ENCODE measurements around the gene REX1BD.

REX1BD gene

DNA sequence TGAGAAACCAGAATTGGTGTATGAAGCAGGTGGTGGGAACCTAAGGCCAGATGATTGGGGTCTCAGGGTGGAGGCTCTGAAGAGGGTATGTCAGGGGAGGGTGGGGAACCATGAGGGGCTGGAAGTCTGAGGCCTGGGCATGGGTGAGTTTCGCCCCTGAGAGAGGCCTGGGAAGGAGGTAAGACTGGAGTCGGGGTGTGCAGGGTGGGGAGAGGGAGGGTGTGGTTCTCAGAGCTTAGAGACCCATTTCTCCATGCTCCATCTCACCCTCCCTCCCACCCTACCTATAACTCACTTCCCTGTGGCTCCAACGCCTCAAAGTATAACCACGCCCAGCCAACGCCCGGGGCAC lies 47.2 kb downstream of the REX1BD start:
- no peak overlapping the region for H3K4me3 ChIP-seq (ENCODE audit: low read depth, low read length)
- DNase-seq (ENCODE audit: low read depth): no peak
- TF ChIP-seq, protein P1, sequence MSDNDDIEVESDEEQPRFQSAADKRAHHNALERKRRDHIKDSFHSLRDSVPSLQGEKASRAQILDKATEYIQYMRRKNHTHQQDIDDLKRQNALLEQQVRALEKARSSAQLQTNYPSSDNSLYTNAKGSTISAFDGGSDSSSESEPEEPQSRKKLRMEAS (IDR thresholded peaks at IDR 0.05; ENCODE audit: low read depth, low read length): no peak
- no peak for TF ChIP-seq POLR2A (IDR thresholded peaks at IDR 0.05; ENCODE audit: extremely low read depth, insufficient read length)
- no peak for TF ChIP-seq MYC (IDR thresholded peaks at IDR 0.05; ENCODE audit: low read depth, low read length)
- TF ChIP-seq, protein P2, sequence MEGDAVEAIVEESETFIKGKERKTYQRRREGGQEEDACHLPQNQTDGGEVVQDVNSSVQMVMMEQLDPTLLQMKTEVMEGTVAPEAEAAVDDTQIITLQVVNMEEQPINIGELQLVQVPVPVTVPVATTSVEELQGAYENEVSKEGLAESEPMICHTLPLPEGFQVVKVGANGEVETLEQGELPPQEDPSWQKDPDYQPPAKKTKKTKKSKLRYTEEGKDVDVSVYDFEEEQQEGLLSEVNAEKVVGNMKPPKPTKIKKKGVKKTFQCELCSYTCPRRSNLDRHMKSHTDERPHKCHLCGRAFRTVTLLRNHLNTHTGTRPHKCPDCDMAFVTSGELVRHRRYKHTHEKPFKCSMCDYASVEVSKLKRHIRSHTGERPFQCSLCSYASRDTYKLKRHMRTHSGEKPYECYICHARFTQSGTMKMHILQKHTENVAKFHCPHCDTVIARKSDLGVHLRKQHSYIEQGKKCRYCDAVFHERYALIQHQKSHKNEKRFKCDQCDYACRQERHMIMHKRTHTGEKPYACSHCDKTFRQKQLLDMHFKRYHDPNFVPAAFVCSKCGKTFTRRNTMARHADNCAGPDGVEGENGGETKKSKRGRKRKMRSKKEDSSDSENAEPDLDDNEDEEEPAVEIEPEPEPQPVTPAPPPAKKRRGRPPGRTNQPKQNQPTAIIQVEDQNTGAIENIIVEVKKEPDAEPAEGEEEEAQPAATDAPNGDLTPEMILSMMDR (IDR thresholded peaks at IDR 0.05; ENCODE audit: low read depth, low read length): no peak

DNA sequence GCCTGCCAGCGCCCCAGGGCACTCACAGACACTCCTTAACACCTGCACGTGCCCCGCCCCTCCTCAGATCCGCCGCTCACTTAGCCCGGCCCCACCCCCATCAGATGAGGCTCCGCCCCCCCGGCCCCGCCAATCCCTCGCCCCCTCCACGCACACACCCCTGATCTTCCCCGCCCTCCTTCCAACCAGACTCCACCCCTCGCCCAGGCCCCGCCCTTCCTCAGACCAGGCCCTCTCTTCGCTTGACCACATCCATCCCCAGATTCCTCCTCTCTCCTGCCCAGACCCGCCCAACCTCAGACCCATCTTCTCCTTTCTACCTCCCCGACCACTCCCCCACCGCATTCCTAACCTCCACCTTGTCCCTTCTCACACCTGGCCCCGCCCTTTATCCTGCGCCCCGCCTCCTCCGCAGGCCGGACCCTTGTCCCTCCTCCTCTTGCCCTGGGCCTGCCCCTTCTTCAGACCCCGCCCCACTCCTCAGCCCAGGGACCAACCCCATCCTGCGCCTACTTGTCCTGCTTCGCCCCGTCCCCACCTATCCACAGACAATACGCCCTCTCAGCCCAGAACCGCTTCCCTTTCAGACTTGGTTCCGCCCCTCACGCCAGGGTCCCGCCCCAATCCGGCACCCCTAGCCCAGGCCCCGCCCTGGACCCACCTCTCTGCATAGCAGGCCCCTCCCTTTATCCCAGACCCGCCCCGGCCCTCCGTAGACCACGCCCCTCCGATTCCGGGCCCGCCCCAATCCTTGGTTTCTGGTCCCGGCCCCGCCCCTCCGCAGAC lies 47.8 kb downstream of the REX1BD start:
- DNase-seq (ENCODE audit: low read depth): peak; percentile 96
- peak overlapping the region; percentile 49 for H3K4me3 ChIP-seq (ENCODE audit: low read depth, low read length)
- no peak for TF ChIP-seq MYC (IDR thresholded peaks at IDR 0.05; ENCODE audit: low read depth, low read length)
- TF ChIP-seq, protein P1 (IDR thresholded peaks at IDR 0.05; ENCODE audit: low read depth, low read length): peak; percentile 54
- TF ChIP-seq, protein P2 (IDR thresholded peaks at IDR 0.05; ENCODE audit: low read depth, low read length): no peak

DNA sequence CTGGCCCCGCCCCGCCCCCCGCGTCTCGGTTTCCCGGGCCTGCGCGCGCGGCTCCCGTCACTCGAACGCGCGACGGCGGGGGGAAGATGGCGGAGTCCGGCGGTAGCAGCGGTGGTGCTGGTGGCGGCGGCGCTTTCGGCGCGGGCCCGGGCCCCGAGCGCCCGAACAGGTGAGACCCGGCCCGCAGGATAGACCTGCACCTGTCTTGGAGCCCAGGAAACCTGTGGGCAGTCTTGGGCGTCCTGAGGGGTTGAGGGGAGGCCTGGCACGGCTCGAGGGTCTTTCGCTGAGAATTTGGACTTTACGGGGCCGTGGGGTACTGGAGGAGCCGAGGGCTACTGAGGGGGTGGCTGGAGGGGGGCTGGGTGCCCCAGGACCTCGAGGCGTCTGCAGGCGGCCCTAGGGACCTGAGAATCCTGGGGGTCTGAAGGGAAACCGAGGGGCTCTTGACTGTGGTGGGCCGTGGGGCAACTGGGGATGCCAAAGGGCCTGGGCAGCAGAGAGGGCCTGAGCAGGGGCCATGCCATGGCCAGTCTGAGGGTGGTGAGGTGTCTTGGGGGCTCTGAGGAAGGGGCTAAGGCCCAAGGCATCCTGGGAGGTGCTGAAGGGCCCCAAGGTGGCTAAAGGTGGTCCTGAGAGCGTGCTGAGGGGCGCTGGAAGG lies 48.5 kb downstream of the REX1BD start, which contains the start of gene KLHL26:
Gene KLHL26 (plus strand): TSS at position 60 of the 661 bp plus-strand sequence. CDS start 27 bp downstream, at position 87.
- TF ChIP-seq POLR2A (IDR thresholded peaks at IDR 0.05; ENCODE audit: extremely low read depth, insufficient read length): peak; percentile 63
- TF ChIP-seq MYC (IDR thresholded peaks at IDR 0.05; ENCODE audit: low read depth, low read length): no peak
- TF ChIP-seq, protein P2 (IDR thresholded peaks at IDR 0.05; ENCODE audit: low read depth, low read length): no peak
- TF ChIP-seq, protein P1 (IDR thresholded peaks at IDR 0.05; ENCODE audit: low read depth, low read length): no peak
- DNase-seq (ENCODE audit: low read depth): no peak

DNA sequence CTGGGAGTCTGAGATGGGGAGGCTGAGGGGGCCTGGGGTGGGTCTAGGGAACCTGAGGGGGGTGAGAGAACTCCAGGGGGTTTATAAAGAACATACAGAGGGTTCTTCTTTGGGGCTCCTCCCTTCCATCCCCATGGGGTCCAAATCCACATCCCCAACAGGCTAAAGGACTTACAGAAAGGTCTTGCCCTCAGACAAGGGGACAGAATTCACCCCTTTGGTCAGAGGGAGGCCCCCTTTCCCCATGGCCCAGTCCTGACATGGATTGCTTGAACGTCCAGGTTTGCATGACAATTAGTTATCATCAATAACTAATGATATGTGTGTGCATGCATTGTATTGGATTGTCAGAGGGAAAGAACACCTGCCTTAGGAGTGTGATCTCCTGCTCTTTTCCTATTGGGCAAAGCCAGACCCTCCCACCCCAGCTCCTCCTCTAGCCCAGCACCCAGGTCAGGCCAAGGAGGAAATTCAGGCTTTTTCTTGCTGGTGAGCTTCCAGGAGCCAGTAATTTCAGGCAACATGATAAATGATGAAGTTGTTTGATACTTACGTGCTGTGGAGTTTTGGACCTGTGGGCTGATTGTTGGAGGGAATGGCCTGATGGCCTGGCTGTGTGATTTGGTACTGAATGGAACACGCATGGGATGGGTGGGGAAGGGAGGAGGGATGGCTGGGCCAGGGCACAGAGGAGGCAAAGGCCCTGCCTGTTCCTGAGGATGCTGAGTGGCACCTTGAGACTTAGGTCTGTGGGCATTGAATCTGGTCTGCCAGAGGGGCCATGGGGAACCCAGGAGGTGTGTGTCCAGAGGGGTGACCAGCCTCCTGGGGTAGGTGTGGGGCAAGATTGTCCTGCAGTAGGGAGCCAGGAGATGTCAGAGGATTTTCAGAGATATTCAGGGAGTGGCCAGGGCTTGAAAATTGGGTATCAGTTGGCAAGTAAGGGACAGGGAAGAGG lies 49.4 kb downstream of the REX1BD start:
- DNase-seq (ENCODE audit: low read depth): peak; percentile 32
- TF ChIP-seq, protein P2 (IDR thresholded peaks at IDR 0.05; ENCODE audit: low read depth, low read length): no peak
- TF ChIP-seq, protein P1 (IDR thresholded peaks at IDR 0.05; ENCODE audit: low read depth, low read length): no peak
- no peak for TF ChIP-seq POLR2A (IDR thresholded peaks at IDR 0.05; ENCODE audit: extremely low read depth, insufficient read length)
- TF ChIP-seq MYC (IDR thresholded peaks at IDR 0.05; ENCODE audit: low read depth, low read length): no peak
- peak overlapping the region; percentile 76 for H3K4me3 ChIP-seq (ENCODE audit: low read depth, low read length)

More for the DNA sequence above, 48.5 kb downstream of the REX1BD start, which contains the start of gene KLHL26:
- H3K4me3 ChIP-seq (ENCODE audit: low read depth, low read length): peak within 1 kb of the TSS; percentile 76

DNA sequence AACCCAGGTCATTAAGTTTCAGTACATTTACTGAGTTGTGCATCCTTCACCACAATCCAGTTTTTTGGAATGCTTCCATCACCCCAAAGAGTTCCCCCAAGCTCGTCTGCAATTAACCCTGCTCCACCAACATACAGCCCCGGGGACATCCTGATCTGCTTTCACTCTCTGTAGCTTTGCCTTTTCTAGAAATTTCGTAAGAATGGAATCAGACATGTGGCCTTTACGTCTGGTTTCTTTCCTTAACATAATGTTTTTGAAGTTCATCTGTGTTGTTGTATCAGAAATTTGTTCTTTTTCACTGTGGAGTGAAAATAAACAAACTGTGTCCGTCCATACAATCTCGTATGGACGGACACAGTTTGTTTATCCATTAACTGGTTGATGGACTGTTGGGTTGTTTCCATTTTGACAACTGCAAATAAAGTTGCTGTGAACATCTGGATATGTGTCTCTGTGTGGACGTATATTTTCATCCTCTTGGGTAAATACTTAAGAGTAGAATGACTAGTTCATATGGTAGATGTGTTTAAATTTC lies 51.2 kb downstream of the REX1BD start:
- no peak overlapping the region for H3K4me3 ChIP-seq (ENCODE audit: low read depth, low read length)
- no peak for TF ChIP-seq POLR2A (IDR thresholded peaks at IDR 0.05; ENCODE audit: extremely low read depth, insufficient read length)
- TF ChIP-seq, protein P2 (IDR thresholded peaks at IDR 0.05; ENCODE audit: low read depth, low read length): no peak
- no peak for TF ChIP-seq MYC (IDR thresholded peaks at IDR 0.05; ENCODE audit: low read depth, low read length)
- TF ChIP-seq, protein P1 (IDR thresholded peaks at IDR 0.05; ENCODE audit: low read depth, low read length): no peak
- DNase-seq (ENCODE audit: low read depth): no peak
